Thyroid gland (tissue), 4 donors: ENCODE data around the gene KDELR3.

Source experiments
- POLR2A ChIP-seq, 2 donors: fragments of 450-650 bp; IDR thresholded peaks; one replicate each; pipeline ENCODE4 v1.6.1; 2017; ENCODE audit warnings: antibody characterized with exemption in 2 of 2, mild to moderate bottlenecking in 2 of 2, moderate library complexity in 1 of 2
- TF ChIP-seq, protein P1 (sequence below), 6 experiments: fragments of 200-600 bp in 3 of 6; fragments of 450-650 bp in 3 of 6; sonication (generic) in 3 of 6; IDR thresholded peaks; one replicate each; pipeline ENCODE4 v1.5.1; 2016 to 2019; ENCODE audit warnings: antibody characterized with exemption in 6 of 6, mild to moderate bottlenecking in 2 of 6, inconsistent platforms in 1 of 6, moderate library complexity in 1 of 6

DNA sequence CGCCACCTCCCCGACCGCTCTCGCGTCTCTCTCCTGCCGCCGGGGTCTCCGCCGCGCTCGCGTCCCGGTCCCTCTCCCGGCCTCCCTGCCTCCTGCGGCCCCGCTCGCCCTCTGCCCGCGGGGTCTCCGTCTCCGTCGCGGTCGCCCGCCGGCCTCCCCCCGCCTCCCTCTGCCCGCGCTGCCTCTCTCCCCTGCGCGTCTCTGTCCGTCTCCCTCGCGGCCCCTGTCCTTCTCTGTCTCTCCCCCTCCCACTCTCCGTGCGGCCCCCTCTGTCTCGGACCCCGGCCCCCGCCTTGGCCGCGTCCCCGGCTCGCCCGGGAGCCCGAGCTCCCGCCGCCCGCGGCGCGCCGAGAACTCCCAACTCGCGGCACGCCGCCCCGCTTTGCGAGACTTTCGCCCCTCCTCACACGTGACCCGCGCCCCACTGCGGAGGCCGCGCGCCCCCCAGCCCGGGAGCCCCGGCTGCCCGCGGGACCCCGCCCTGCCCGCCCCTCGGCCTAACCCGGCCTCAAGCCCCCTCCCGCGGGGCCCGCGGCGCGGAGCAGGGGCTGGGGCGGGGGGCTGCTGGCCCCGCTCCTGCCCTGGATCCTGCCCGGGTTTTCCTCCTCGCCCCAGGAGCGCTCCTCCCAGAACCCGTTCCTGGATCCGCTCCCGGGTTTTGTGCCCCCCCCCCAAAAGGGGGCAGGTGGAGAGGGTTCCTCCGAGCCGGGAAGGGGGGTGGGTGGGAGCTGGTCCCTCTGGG, 12.2 kb upstream of the KDELR3 start:
- TF ChIP-seq, protein P1, sequence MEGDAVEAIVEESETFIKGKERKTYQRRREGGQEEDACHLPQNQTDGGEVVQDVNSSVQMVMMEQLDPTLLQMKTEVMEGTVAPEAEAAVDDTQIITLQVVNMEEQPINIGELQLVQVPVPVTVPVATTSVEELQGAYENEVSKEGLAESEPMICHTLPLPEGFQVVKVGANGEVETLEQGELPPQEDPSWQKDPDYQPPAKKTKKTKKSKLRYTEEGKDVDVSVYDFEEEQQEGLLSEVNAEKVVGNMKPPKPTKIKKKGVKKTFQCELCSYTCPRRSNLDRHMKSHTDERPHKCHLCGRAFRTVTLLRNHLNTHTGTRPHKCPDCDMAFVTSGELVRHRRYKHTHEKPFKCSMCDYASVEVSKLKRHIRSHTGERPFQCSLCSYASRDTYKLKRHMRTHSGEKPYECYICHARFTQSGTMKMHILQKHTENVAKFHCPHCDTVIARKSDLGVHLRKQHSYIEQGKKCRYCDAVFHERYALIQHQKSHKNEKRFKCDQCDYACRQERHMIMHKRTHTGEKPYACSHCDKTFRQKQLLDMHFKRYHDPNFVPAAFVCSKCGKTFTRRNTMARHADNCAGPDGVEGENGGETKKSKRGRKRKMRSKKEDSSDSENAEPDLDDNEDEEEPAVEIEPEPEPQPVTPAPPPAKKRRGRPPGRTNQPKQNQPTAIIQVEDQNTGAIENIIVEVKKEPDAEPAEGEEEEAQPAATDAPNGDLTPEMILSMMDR (IDR thresholded peaks at IDR 0.05), result no peak
- TF ChIP-seq POLR2A (IDR thresholded peaks at IDR 0.05), result no peak
